Activated T-cell treated with anti-CD3 and anti-CD28 coated beads, Interleukin-2, amount 50 U/mL, for 1 hour (primary cell): Measurements from ENCODE around the gene CPD.

ENCODE experiments used
- DNase-seq: peaks from one replicate; pipeline ENCODE4 v3.0.0-alpha.2; 2020

Gene CPD

DNA sequence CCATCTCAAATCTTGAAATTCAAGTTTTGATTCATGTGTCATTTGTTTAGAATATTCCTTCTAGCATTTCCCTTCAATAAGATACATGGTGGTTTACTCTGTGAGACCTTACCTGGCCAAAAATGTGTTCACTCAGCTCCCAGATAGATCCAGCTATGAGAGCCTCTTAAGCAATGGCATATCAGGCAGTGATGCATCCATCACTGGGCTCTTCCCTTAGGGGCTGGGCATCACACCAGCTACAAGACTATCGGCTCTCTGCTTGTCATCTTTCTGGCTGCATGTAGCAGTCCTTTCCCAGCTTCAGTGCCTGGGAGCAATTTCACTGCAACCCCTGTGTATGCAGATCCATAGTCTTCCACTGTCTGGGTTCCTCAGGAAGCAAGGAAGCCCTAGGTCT is 139.1 kb downstream of the CPD start:
- DNase-seq, result no peak

DNA sequence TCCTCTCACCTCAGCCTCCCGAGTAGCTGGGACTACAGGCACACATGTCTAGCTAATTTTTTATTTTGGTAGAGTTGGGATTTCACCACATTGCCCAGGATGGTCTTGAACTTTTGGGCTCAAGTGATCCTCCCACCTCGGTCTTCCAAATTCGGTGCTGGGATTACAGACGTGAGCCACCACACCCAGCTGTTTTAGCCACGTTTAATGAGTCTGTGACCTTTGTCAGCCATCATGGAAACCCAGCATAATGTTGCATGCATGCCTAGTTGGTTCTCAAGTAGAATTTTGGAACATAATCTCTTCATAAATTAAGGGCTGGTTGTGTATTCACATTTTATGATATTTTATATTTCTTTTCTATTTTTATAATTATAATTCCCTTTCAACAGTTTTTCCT is 140.4 kb downstream of the CPD start:
- DNase-seq, result no peak
